PFSK-1 (cell line): ENCODE data around the gene NANP.

Experiments used
- FOXP2 ChIP-seq: optimal IDR thresholded peaks from 2 replicates; pipeline ENCODE3; 2011; ENCODE audit warnings: borderline replicate concordance, control low read depth, inconsistent platforms; ENCODE audit not compliant: insufficient read depth; ENCODE audit errors: extremely low read length, extremely low read depth
- POLR2AphosphoS5 ChIP-seq: IDR thresholded peaks from 2 replicates; pipeline ENCODE4 v1.6.1; 2012; ENCODE audit warnings: low read depth, mild to moderate bottlenecking, control low read depth, low read length, moderate library complexity
- SIN3A ChIP-seq: IDR thresholded peaks from 2 replicates; pipeline ENCODE4 v1.6.1; 2012; ENCODE audit warnings: mild to moderate bottlenecking, low read length, moderate library complexity, borderline replicate concordance; ENCODE audit not compliant: insufficient read depth
- TAF1 ChIP-seq: IDR thresholded peaks from 2 replicates; pipeline ENCODE4 v1.6.1; 2012; ENCODE audit warnings: low read length, control low read depth, borderline replicate concordance; ENCODE audit not compliant: insufficient read depth
- TF ChIP-seq, protein P1 (sequence below), 2 experiments: IDR thresholded peaks; 2 replicates each; pipeline versions ENCODE4 v1.6.1 to v1.8.0; 2011 to 2012; ENCODE audit warnings: low read depth in 2 of 2, low read length in 2 of 2, control low read depth in 1 of 2, inconsistent platforms in 1 of 2, mild to moderate bottlenecking in 1 of 2, moderate library complexity in 1 of 2; ENCODE audit not compliant: insufficient read depth in 1 of 2

The NANP gene

DNA sequence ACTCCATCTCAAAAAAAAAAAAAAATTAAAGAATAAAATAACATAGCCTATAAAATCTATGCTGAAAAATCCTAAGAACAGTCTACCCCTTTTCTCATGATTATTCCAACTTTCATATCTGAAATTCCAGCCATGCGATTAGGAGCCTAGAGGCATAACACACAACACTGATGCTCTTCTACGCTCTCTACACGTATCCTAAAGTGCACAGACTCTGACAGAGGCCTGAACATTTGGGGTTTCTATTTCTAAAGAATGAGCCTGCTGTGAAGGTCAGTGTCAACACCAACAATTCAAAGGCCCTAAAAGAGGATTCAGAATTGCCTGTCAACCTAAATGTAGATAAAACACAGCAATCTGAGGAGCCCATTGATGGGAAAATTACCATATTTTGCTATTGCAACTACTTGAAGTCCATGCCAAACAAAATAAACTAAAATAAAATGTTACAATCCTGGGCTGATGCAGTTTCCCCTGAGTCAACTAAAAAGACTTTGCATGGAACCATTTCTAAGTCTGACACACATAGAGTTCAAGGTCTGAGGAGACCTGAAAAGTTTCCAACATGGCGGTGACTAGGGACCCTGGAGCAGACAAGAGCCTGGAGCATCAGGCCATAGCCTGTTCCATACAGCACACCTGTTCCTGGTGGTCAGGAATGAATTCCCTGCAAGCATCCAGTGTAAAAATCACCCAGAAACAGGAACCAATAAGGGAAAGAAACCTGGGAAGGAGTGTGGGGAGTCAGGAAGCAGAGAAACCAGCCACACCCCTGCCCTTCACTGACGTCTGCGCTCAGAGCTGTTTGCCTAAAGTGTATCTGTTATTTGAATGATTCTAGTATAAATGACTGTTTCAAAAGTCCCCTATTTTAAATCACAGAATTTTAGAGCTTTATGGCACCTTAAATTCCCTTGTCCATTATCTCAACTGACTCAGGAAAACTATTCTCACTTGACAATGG, 50.2 kb downstream of the NANP start:
- TF ChIP-seq SIN3A (no peak), FOXP2 (no peak), POLR2AphosphoS5 (no peak)
- TF ChIP-seq, protein P1, sequence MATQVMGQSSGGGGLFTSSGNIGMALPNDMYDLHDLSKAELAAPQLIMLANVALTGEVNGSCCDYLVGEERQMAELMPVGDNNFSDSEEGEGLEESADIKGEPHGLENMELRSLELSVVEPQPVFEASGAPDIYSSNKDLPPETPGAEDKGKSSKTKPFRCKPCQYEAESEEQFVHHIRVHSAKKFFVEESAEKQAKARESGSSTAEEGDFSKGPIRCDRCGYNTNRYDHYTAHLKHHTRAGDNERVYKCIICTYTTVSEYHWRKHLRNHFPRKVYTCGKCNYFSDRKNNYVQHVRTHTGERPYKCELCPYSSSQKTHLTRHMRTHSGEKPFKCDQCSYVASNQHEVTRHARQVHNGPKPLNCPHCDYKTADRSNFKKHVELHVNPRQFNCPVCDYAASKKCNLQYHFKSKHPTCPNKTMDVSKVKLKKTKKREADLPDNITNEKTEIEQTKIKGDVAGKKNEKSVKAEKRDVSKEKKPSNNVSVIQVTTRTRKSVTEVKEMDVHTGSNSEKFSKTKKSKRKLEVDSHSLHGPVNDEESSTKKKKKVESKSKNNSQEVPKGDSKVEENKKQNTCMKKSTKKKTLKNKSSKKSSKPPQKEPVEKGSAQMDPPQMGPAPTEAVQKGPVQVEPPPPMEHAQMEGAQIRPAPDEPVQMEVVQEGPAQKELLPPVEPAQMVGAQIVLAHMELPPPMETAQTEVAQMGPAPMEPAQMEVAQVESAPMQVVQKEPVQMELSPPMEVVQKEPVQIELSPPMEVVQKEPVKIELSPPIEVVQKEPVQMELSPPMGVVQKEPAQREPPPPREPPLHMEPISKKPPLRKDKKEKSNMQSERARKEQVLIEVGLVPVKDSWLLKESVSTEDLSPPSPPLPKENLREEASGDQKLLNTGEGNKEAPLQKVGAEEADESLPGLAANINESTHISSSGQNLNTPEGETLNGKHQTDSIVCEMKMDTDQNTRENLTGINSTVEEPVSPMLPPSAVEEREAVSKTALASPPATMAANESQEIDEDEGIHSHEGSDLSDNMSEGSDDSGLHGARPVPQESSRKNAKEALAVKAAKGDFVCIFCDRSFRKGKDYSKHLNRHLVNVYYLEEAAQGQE (IDR thresholded peaks at IDR 0.05; ENCODE audit: insufficient read depth in 1 of 2, low read depth in 2 of 2, low read length in 2 of 2): no peak

DNA sequence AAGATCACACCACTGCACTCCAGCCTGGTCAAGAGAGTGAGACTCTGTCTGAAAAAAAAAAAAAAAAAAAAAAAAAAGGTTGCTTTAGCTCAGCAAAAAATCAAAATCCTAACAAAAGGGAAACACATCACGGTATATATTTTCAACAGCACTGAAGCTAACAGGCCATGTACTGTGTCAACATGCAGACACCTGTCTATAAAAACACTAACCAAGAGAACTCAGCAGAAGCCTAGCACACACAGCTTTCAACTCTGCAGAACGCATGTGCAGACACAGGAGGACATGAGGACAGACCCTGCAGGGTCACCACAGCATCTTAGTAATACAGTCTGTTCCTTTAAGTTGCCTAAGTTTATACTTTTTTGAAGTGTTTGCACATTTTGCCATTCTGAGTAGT, 52.0 kb downstream of the NANP start:
- TF ChIP-seq TAF1 (no peak), POLR2AphosphoS5 (no peak), FOXP2 (no peak), SIN3A (no peak)
- TF ChIP-seq, protein P1 (IDR thresholded peaks at IDR 0.05; ENCODE audit: insufficient read depth in 1 of 2, low read depth in 2 of 2, low read length in 2 of 2): no peak

DNA sequence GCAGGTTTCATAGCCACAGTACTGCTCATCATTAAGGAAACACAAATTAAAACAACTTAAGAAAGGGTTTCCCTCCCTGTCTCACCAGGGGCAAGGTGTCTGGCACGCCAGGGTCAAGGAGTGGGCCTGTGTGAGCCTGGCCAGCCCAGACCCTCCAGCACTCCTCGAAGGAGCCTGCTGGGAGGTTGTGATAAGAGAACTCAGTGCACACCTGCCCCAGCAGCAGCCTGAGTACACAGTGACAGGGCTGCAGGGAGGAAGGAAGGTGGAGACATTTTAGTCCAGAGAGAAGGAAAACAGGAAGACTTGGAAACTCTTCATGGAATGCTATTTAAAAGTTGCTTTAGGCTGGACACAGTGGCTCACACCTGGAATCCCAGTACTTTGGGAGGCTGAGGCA, 52.6 kb downstream of the NANP start:
- TF ChIP-seq TAF1: no peak
- TF ChIP-seq, protein P1 (IDR thresholded peaks at IDR 0.05; ENCODE audit: insufficient read depth in 1 of 2, low read depth in 2 of 2, low read length in 2 of 2): no peak
- no peak for TF ChIP-seq FOXP2
- no peak for TF ChIP-seq SIN3A
- no peak for TF ChIP-seq POLR2AphosphoS5

DNA sequence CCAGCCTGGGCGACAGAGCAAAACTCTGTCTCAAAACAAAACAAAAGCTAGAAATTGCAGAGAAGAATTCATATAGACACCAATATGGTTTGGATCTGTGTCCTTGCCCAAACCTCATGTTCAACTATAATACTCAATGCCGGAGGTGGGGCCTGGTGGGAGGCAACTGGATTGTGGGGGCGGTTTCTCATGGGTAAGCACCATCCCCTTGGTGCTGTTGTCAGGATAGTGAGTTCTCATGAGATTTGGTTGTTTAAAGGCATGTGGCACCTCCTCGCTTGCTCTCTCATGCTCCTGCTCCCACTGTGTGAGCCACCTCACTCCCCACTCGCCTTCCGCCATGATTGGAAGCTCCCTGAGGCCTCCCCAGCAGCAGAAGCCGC, 53.7 kb downstream of the NANP start:
- no peak for TF ChIP-seq TAF1
- TF ChIP-seq SIN3A: no peak
- TF ChIP-seq FOXP2: no peak
- no peak for TF ChIP-seq POLR2AphosphoS5
- TF ChIP-seq, protein P1 (IDR thresholded peaks at IDR 0.05; ENCODE audit: insufficient read depth in 1 of 2, low read depth in 2 of 2, low read length in 2 of 2): no peak
